ENCODE results near the gene ALG6. TPM values are rescaled to one million over a fixed set of nuclear protein-coding genes. Genes with fewer than 3 reads are reported as not detected.

Gene ALG6
- total RNA-seq (11.8 and 15.9 TPM in 2 replicates), polyA plus RNA-seq (12.5 and 13.1 TPM in 2 replicates), polyA minus RNA-seq (ENCODE audit: low replicate concordance) (0.44 TPM in 1 of 2 replicates, not detected in the other)
- 6.8 and 7.6 TPM in 2 replicates for polyA plus RNA-seq (2012)

GRCh38 chr1:63367215-63368103 is at the start of gene ALG6:
Gene ALG6, plus strand, starts transcription at chr1:63367627. Its CDS starts 3,351 bp downstream, at chr1:63370978.
- TF ChIP-seq EZH2 (IDR thresholded peaks at IDR 0.05; ENCODE audit: low read length, missing control alignments) (no peak), CTCF (conservative IDR thresholded peaks at IDR 0.05 in 1 of 2, IDR thresholded peaks at IDR 0.05 in 1 of 2; ENCODE audit: low read depth in 1 of 2, low read length in 2 of 2) (peak in 1 of 2 donors; percentile 11)
- Histone ChIP-seq H3K36me3 (ENCODE audit: control insufficient read depth, insufficient read depth, low read length) (no peaks in the 10 kb centered on the region), H2AFZ (ENCODE audit: low read length) (peak within 1 kb of the TSS; percentile 98), H3K9me3 (ENCODE audit: control insufficient read depth, insufficient read depth, low read depth, low read length) (no peaks in the 10 kb centered on the region), H3K4me3 (replicated peaks in 1 of 4; ENCODE audit: control extremely low read depth in 1 of 4, insufficient read depth in 1 of 4, low read depth in 3 of 4, low read length in 4 of 4) (peak within 1 kb of the TSS; percentile 89 to 100 (median 97)), H3K79me2 (ENCODE audit: control insufficient read depth, insufficient read depth, low read length) (no peaks in the 10 kb centered on the region), H3K4me2 (ENCODE audit: extremely low read depth, insufficient read depth, low read length) (peak within 1 kb of the TSS; percentile 100), H3K4me1 (ENCODE audit: control insufficient read depth, extremely low read depth, insufficient read depth, low read length) (peaks cover 2% of the 10 kb centered on the region), H3K9ac (ENCODE audit: insufficient read depth, low read length) (peak within 1 kb of the TSS; percentile 72), H4K20me1 (ENCODE audit: control insufficient read depth, extremely low read depth, insufficient read depth, low read length) (no peaks in the 10 kb centered on the region), H3K27ac (ENCODE audit: insufficient read depth, low read length) (peak within 1 kb of the TSS; percentile 73), H3K27me3 (ENCODE audit: control insufficient read depth, insufficient read depth, low read length) (no peaks in the 10 kb centered on the region)
- peak; percentile 89 for DNase-seq (ENCODE audit: low read depth in 2 of 2)

- no peaks in the 10 kb centered on the region for H3K4me1 ChIP-seq (ENCODE audit: control insufficient read depth, extremely low read depth, insufficient read depth, low read length)
- H3K9me3 ChIP-seq (ENCODE audit: control insufficient read depth, insufficient read depth, low read depth, low read length) = no peaks in the 10 kb centered on the region
- H3K4me2 ChIP-seq (ENCODE audit: extremely low read depth, insufficient read depth, low read length) = peak overlapping the region; percentile 51
- H2AFZ ChIP-seq (ENCODE audit: low read length) = no peak overlapping the region
- no peak overlapping the region for H3K27ac ChIP-seq (ENCODE audit: insufficient read depth, low read length)
- H3K9ac ChIP-seq (ENCODE audit: insufficient read depth, low read length) = no peak overlapping the region
- H3K4me3 ChIP-seq (replicated peaks in 1 of 4; ENCODE audit: control extremely low read depth in 1 of 4, insufficient read depth in 1 of 4, low read depth in 3 of 4, low read length in 4 of 4) = peak overlapping the region in 1 of 4 experiments; percentile 45
- H3K36me3 ChIP-seq (ENCODE audit: control insufficient read depth, insufficient read depth, low read length) = no peaks in the 10 kb centered on the region
- peak in 1 of 2 donors; percentile 6 for DNase-seq (ENCODE audit: low read depth in 2 of 2)
- TF ChIP-seq CTCF (conservative IDR thresholded peaks at IDR 0.05 in 1 of 2, IDR thresholded peaks at IDR 0.05 in 1 of 2; ENCODE audit: low read depth in 1 of 2, low read length in 2 of 2) = no peak
- peak; percentile 91 for TF ChIP-seq EZH2 (IDR thresholded peaks at IDR 0.05; ENCODE audit: low read length, missing control alignments)
- H4K20me1 ChIP-seq (ENCODE audit: control insufficient read depth, extremely low read depth, insufficient read depth, low read length) = no peaks in the 10 kb centered on the region
- H3K27me3 ChIP-seq (ENCODE audit: control insufficient read depth, insufficient read depth, low read length) = peaks cover 67% of the 10 kb centered on the region
- no peaks in the 10 kb centered on the region for H3K79me2 ChIP-seq (ENCODE audit: control insufficient read depth, insufficient read depth, low read length)
Observed at GRCh38 chr1:63317817-63318152, 49.6 kb upstream of the ALG6 start.

- no peak overlapping the region for H3K4me2 ChIP-seq (ENCODE audit: extremely low read depth, insufficient read depth, low read length)
- no peak for TF ChIP-seq EZH2 (IDR thresholded peaks at IDR 0.05; ENCODE audit: low read length, missing control alignments)
- no peak for TF ChIP-seq CTCF (conservative IDR thresholded peaks at IDR 0.05 in 1 of 2, IDR thresholded peaks at IDR 0.05 in 1 of 2; ENCODE audit: low read depth in 1 of 2, low read length in 2 of 2)
- no peaks in the 10 kb centered on the region for H3K4me1 ChIP-seq (ENCODE audit: control insufficient read depth, extremely low read depth, insufficient read depth, low read length)
- no peaks in the 10 kb centered on the region for H3K79me2 ChIP-seq (ENCODE audit: control insufficient read depth, insufficient read depth, low read length)
- DNase-seq (ENCODE audit: low read depth in 2 of 2) = peak in 1 of 2 donors; percentile 17
- no peak overlapping the region for H3K9ac ChIP-seq (ENCODE audit: insufficient read depth, low read length)
- H3K27ac ChIP-seq (ENCODE audit: insufficient read depth, low read length) = no peak overlapping the region
- no peak overlapping the region for H2AFZ ChIP-seq (ENCODE audit: low read length)
- H3K27me3 ChIP-seq (ENCODE audit: control insufficient read depth, insufficient read depth, low read length) = peaks cover 73% of the 10 kb centered on the region
- no peaks in the 10 kb centered on the region for H3K9me3 ChIP-seq (ENCODE audit: control insufficient read depth, insufficient read depth, low read depth, low read length)
- no peak overlapping the region for H3K4me3 ChIP-seq (replicated peaks in 1 of 4; ENCODE audit: control extremely low read depth in 1 of 4, insufficient read depth in 1 of 4, low read depth in 3 of 4, low read length in 4 of 4)
- no peaks in the 10 kb centered on the region for H4K20me1 ChIP-seq (ENCODE audit: control insufficient read depth, extremely low read depth, insufficient read depth, low read length)
- H3K36me3 ChIP-seq (ENCODE audit: control insufficient read depth, insufficient read depth, low read length) = no peaks in the 10 kb centered on the region
Observed at GRCh38 chr1:63318201-63318979, 49.0 kb upstream of the ALG6 start.
